Keratinocyte (primary cell): ENCODE results near the gene STAC. TPM values are rescaled to one million over a fixed set of nuclear protein-coding genes. Genes with fewer than 3 reads are reported as not detected.

Experiments
- DNase-seq: peaks from one replicate; pipeline ENCODE4 v3.0.0-alpha.2; 2011; ENCODE audit warnings: low read depth, missing footprints, low spot score
- FAIRE-seq: peaks from 2 replicates; lab custom pipeline; 2011; peaks lifted over from hg19 to GRCh38; lab: Jason Lieb, UNC
- H2AFZ ChIP-seq: 2 replicates; pipeline ENCODE4 v1.6.0; 2012; ENCODE audit warnings: low read length, control low read depth, inconsistent platforms; ENCODE audit not compliant: control insufficient read depth
- H3K27ac ChIP-seq: 2 replicates; pipeline ENCODE4 v1.5.1; 2011; ENCODE audit warnings: low read length; ENCODE audit not compliant: control insufficient read depth, insufficient read depth
- H3K27me3 ChIP-seq: 3 replicates; pipeline ENCODE4 v1.6.0; 2011; ENCODE audit warnings: low read length; ENCODE audit not compliant: control insufficient read depth, insufficient read depth; ENCODE audit errors: extremely low read depth
- H3K36me3 ChIP-seq, 2 experiments: 2 replicates in 1 of 2; 3 replicates in 1 of 2; pipeline ENCODE4 v1.5.1; 2011; ENCODE audit warnings: low read length in 2 of 2, mild to moderate bottlenecking in 1 of 2; ENCODE audit not compliant: control insufficient read depth in 2 of 2, insufficient read depth in 2 of 2; ENCODE audit errors: extremely low read depth in 1 of 2
- H3K4me1 ChIP-seq: 3 replicates; pipeline ENCODE4 v1.5.1; 2011; ENCODE audit warnings: low read length; ENCODE audit not compliant: control insufficient read depth, insufficient read depth; ENCODE audit errors: extremely low read depth
- H3K4me2 ChIP-seq: 3 replicates; pipeline ENCODE4 v1.6.0; 2011; ENCODE audit warnings: low read depth, low read length; ENCODE audit not compliant: control insufficient read depth, insufficient read depth; ENCODE audit errors: extremely low read depth
- H3K4me3 ChIP-seq, 3 experiments: fragments of 200-600 bp in 1 of 3; sonication (generic) in 1 of 3; 2 replicates in 2 of 3; 3 replicates in 1 of 3; pipeline ENCODE4 v1.5.1; 2011 to 2016; ENCODE audit warnings: low read length in 3 of 3, mild to moderate bottlenecking in 3 of 3, control low read depth in 2 of 3, inconsistent platforms in 1 of 3, low read depth in 1 of 3, mixed read lengths in 1 of 3, mixed run types in 1 of 3, moderate library complexity in 1 of 3; ENCODE audit not compliant: control insufficient read depth in 2 of 3, insufficient read depth in 2 of 3; ENCODE audit errors: extremely low read depth in 1 of 3
- H3K79me2 ChIP-seq: 2 replicates; pipeline ENCODE4 v1.6.0; 2012; ENCODE audit warnings: low read length; ENCODE audit not compliant: control insufficient read depth, insufficient read depth
- H3K9ac ChIP-seq: 3 replicates; pipeline ENCODE4 v1.6.0; 2011; ENCODE audit warnings: low read length; ENCODE audit not compliant: control insufficient read depth, insufficient read depth; ENCODE audit errors: extremely low read depth
- H3K9me1 ChIP-seq: 3 replicates; pipeline ENCODE4 v1.6.0; 2011; ENCODE audit warnings: low read length; ENCODE audit not compliant: control insufficient read depth, insufficient read depth; ENCODE audit errors: extremely low read depth
- H3K9me3 ChIP-seq: 2 replicates; pipeline ENCODE4 v1.5.1; 2012; ENCODE audit warnings: low read depth, low read length; ENCODE audit not compliant: control insufficient read depth
- H4K20me1 ChIP-seq: 3 replicates; pipeline ENCODE4 v1.6.0; 2011; ENCODE audit warnings: low read length; ENCODE audit not compliant: control insufficient read depth, insufficient read depth; ENCODE audit errors: extremely low read depth
- CTCF ChIP-seq, 3 experiments: IDR thresholded peaks in 1 of 3; conservative IDR thresholded peaks in 1 of 3; optimal IDR thresholded peaks in 1 of 3; 2 replicates in 2 of 3; 3 replicates in 1 of 3; pipeline versions ENCODE3 to v1.5.1; 2011; ENCODE audit warnings: low read length in 3 of 3, mild to moderate bottlenecking in 3 of 3, moderate library complexity in 2 of 3, control low read depth in 1 of 3, inconsistent platforms in 1 of 3; ENCODE audit not compliant: insufficient read depth in 2 of 3; ENCODE audit errors: extremely low read depth in 1 of 3
- EZH2 ChIP-seq: IDR thresholded peaks from one replicate; pipeline ENCODE4 v1.6.1; 2012; ENCODE audit warnings: inconsistent platforms, mild to moderate bottlenecking, low read length, moderate library complexity
- dilution Hi-C: fragments of 300-500 bp; cut with MboI; formaldehyde crosslinking; loops from one replicate; pipeline ENCODE4 v1.7.0; 2020; ENCODE audit warnings: low sequenced_read_pairs; ENCODE audit not compliant: extremely low pct_ligation_motif_present
- polyA plus RNA-seq, 5 experiments: library from polyadenylated mRNA; depleted of rRNA in 3 of 5; stranded (reverse) in 3 of 5; stranded (forward) in 1 of 5; unstranded in 1 of 5; fragments of >200 nt; gene quantifications; 1 replicate in 1 of 5; 2 replicates in 3 of 5; 3 replicates in 1 of 5; pipeline versions ENCODE4 v1.2.1 to v1.2.3, GENCODE V29; 2011 to 2012; ENCODE audit warnings: missing spikeins in 2 of 5, low read depth in 1 of 5, low replicate concordance in 1 of 5

STAC gene
- polyA plus RNA-seq, 1 donor (not counting 4 experiments of a cell fraction or from before 2014, with no cell fraction given) = 7.9 TPM

DNA sequence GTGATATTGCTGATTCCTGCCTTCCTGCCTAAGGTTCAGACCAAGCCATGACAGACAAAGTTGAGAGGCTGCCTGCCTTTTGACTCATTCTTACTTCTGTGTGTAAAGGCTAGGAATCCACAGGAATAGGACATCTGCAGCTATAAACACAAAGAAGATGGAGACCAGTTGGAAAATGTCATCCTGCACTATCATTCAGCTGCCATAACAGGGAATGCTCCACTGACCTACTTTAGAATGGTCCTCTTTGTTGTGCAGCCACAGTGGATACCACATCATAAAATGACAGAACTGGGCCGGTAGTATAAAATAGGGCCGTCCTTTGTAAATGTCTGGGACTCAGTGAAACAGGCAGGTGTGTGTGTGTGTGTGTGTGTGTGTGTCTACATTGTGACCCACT, 75.1 kb downstream of the STAC start:
- no peaks in the 10 kb centered on the region for H3K79me2 ChIP-seq
- no peaks in the 10 kb centered on the region for H3K9me1 ChIP-seq
- no peak for FAIRE-seq
- no peak overlapping the region for H3K4me2 ChIP-seq
- DNase-seq = no peak
- no peak for TF ChIP-seq CTCF (optimal IDR thresholded peaks at IDR 0.05 in 1 of 3, IDR thresholded peaks at IDR 0.05 in 1 of 3, conservative IDR thresholded peaks at IDR 0.05 in 1 of 3; ENCODE audit: extremely low read depth in 1 of 3, insufficient read depth in 2 of 3, low read length in 3 of 3)
- no peak for TF ChIP-seq EZH2
- no peaks in the 10 kb centered on the region for H3K9me3 ChIP-seq
- H3K27ac ChIP-seq = no peak overlapping the region
- no peak overlapping the region for H3K9ac ChIP-seq
- H4K20me1 ChIP-seq = no peaks in the 10 kb centered on the region
- no peak overlapping the region for H3K4me3 ChIP-seq
- no peaks in the 10 kb centered on the region for H3K4me1 ChIP-seq
- no peaks in the 10 kb centered on the region for H3K36me3 ChIP-seq
- dilution Hi-C loops = no loop called here
- no peaks in the 10 kb centered on the region for H3K27me3 ChIP-seq
- no peak overlapping the region for H2AFZ ChIP-seq

- Histone ChIP-seq H2AFZ (no peak overlapping the region), H3K79me2 (no peaks in the 10 kb centered on the region), H3K4me3 (no peak overlapping the region), H3K27me3 (no peaks in the 10 kb centered on the region), H3K9me1 (no peaks in the 10 kb centered on the region), H3K4me2 (no peak overlapping the region), H3K27ac (no peak overlapping the region), H3K9ac (no peak overlapping the region), H4K20me1 (no peaks in the 10 kb centered on the region), H3K36me3 (no peaks in the 10 kb centered on the region), H3K9me3 (no peaks in the 10 kb centered on the region), H3K4me1 (no peaks in the 10 kb centered on the region)
- DNase-seq (no peak), FAIRE-seq (no peak)
- dilution Hi-C loops = no loop called here
- no peak for TF ChIP-seq EZH2
- no peak for TF ChIP-seq CTCF (optimal IDR thresholded peaks at IDR 0.05 in 1 of 3, IDR thresholded peaks at IDR 0.05 in 1 of 3, conservative IDR thresholded peaks at IDR 0.05 in 1 of 3; ENCODE audit: extremely low read depth in 1 of 3, insufficient read depth in 2 of 3, low read length in 3 of 3)
Measured at GRCh38 chr3:36456784-36457183, 76.5 kb downstream of the STAC start.
